Ascending aorta (tissue), 2 donors: ENCODE measurements around the gene UGT3A2. TPM values are rescaled to one million over a fixed set of nuclear protein-coding genes. Genes with fewer than 3 reads are reported as not detected.

Source experiments
- DNase-seq, 2 donors: peaks; one replicate each; pipeline ENCODE4 v3.0.0-alpha.2; 2019; ENCODE audit warnings: low spot score in 2 of 2
- H3K27ac ChIP-seq, 2 donors: fragments of 200-600 bp; sonication (generic); one replicate each; pipeline ENCODE4 v1.5.1; 2016 to 2017; ENCODE audit warnings: mild to moderate bottlenecking in 1 of 2
- H3K27me3 ChIP-seq: fragments of 200-600 bp; sonication (generic); one replicate; pipeline ENCODE4 v1.5.1; 2017
- H3K36me3 ChIP-seq, 2 donors: fragments of 200-600 bp; sonication (generic); one replicate each; pipeline ENCODE4 v1.5.1; 2016
- H3K4me1 ChIP-seq, 2 donors: fragments of 200-600 bp; sonication (generic); one replicate each; pipeline ENCODE4 v1.5.1; 2016 to 2017; ENCODE audit warnings: mild to moderate bottlenecking in 1 of 2
- H3K4me3 ChIP-seq, 2 donors: fragments of 200-600 bp; sonication (generic); one replicate each; pipeline ENCODE4 v1.5.1; 2016 to 2017; ENCODE audit warnings: mild to moderate bottlenecking in 1 of 2
- H3K9me3 ChIP-seq, 2 donors: fragments of 200-600 bp; sonication (generic); one replicate each; pipeline ENCODE4 v1.5.1; 2016
- intact Hi-C: fragments of 100-400 bp; cut with DNase I; formaldehyde crosslinking; loops from one replicate; pipeline ENCODE4 v1.15.1; 2023
- total RNA-seq: library from RNA; depleted of rRNA; stranded (reverse); fragments of >200 nt; gene quantifications from one replicate; pipeline ENCODE4 v1.1.0, GENCODE V29; 2016
- TF ChIP-seq, protein P1 (sequence below), 3 experiments: fragments of 200-600 bp in 2 of 3; fragments of 450-650 bp in 1 of 3; sonication (generic) in 2 of 3; IDR thresholded peaks; one replicate each; pipeline ENCODE4 v1.5.1; 2016 to 2019; ENCODE audit warnings: antibody characterized with exemption in 3 of 3, mild to moderate bottlenecking in 1 of 3, moderate library complexity in 1 of 3

Gene UGT3A2
- total RNA-seq, 1 donor from 2014 or later = not detected

DNA sequence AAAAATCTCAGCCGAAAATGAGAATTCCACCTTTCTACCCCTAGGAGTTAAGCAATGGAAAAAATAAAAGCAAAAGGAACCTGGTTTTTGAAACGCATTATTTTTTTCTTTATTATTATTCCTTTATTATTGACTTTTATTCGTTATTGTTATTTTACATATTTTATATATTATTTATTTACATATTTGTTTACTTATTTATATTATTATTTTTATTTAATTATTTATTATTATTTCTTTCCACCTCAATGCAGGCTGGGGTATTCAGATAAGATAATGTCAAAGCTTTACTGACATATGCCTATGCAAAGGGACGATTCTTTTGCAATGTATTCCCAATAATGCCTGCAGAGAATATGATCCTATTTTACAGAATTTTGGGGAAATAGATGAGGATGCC lies 16.7 kb downstream of the UGT3A2 start:
- no peak for DNase-seq
- Histone ChIP-seq H3K27ac (no peak overlapping the region), H3K9me3 (no peaks in the 10 kb centered on the region), H3K4me3 (no peak overlapping the region), H3K27me3 (no peaks in the 10 kb centered on the region), H3K36me3 (no peaks in the 10 kb centered on the region), H3K4me1 (no peaks in the 10 kb centered on the region)
- intact Hi-C loops = no loop called here
- TF ChIP-seq, protein P1, sequence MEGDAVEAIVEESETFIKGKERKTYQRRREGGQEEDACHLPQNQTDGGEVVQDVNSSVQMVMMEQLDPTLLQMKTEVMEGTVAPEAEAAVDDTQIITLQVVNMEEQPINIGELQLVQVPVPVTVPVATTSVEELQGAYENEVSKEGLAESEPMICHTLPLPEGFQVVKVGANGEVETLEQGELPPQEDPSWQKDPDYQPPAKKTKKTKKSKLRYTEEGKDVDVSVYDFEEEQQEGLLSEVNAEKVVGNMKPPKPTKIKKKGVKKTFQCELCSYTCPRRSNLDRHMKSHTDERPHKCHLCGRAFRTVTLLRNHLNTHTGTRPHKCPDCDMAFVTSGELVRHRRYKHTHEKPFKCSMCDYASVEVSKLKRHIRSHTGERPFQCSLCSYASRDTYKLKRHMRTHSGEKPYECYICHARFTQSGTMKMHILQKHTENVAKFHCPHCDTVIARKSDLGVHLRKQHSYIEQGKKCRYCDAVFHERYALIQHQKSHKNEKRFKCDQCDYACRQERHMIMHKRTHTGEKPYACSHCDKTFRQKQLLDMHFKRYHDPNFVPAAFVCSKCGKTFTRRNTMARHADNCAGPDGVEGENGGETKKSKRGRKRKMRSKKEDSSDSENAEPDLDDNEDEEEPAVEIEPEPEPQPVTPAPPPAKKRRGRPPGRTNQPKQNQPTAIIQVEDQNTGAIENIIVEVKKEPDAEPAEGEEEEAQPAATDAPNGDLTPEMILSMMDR (IDR thresholded peaks at IDR 0.05) = no peak

DNA sequence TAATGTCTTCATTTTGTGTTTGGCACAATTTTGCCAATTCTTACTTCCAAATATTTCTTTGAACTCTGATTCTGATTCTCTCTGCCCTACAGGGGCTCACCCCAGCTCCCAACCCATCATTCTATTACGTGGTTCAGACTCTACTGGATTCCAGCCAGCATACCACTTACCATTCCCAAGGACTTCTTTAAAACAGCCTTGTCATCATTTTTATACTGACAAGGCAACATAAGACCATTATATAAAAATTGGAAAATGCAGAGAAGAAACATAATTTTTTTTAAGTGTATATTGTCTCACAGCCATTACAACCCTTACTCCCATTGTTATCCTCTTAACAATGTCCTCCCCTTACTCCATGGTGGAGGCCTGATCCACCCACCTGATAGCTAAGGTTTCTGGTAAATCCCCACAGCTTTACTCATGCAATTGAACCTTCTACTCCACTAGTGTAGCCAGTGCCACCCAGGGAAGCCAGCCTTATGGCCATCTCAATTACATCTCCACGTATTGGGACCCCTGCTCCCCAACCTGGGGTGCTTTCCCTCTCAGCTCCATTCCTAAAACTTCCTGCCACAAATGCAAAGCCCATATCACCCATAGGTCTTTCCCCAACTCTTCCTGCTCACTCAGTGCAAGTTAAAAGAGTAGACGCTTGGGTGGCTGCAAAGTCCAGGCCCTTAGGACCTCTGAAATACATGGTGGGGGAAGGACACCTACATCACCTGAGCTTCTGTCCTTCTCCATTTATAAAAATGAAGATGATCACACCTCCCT lies 19.1 kb downstream of the UGT3A2 start:
- no peak for DNase-seq
- H3K4me1 ChIP-seq = no peaks in the 10 kb centered on the region
- no peaks in the 10 kb centered on the region for H3K36me3 ChIP-seq
- no peaks in the 10 kb centered on the region for H3K9me3 ChIP-seq
- intact Hi-C loops = no loop called here
- no peaks in the 10 kb centered on the region for H3K27me3 ChIP-seq
- H3K27ac ChIP-seq = no peak overlapping the region
- TF ChIP-seq, protein P1 (IDR thresholded peaks at IDR 0.05) = no peak
- no peak overlapping the region for H3K4me3 ChIP-seq

DNA sequence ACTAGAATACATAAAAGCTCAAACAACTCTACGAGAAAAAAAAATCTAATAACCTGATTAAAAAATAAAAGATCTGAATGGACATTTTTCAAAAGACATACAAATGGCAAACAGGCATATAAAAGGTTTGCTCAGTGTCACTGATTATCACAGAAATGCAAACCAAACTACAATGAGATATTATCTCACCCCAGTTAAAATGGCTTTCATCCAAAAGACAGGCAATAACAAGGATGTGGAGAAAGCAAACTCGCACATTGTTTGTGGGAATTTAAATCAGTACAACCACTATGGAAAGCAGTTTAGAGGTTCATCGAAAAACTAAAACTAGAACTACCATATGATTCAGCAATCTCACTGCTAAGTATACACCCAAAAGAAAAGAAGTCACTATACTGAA lies 20.8 kb downstream of the UGT3A2 start:
- DNase-seq = no peak
- H3K36me3 ChIP-seq = no peaks in the 10 kb centered on the region
- TF ChIP-seq, protein P1 (IDR thresholded peaks at IDR 0.05) = no peak
- no peak overlapping the region for H3K4me3 ChIP-seq
- no peaks in the 10 kb centered on the region for H3K9me3 ChIP-seq
- no peak overlapping the region for H3K27ac ChIP-seq
- intact Hi-C loops = no loop called here
- H3K4me1 ChIP-seq = no peaks in the 10 kb centered on the region
- H3K27me3 ChIP-seq = no peaks in the 10 kb centered on the region

DNA sequence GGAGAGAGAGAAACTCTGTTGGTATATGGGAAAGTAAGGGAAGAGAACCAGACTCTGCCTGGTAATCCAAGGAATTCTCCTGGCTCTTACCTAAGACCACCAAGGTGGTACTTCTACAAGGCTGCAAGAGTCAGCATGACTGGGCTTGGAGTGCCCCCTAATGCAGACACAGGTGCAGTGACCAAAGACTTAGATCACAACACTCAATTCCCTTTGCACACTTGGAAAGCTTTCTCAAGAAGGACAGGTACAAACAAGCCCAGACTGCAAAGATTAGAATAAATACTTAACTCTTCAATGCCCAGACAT lies 25.2 kb downstream of the UGT3A2 start:
- intact Hi-C loops = no loop called here
- no peaks in the 10 kb centered on the region for H3K27me3 ChIP-seq
- H3K4me1 ChIP-seq = no peaks in the 10 kb centered on the region
- no peak overlapping the region for H3K4me3 ChIP-seq
- H3K27ac ChIP-seq = no peak overlapping the region
- H3K36me3 ChIP-seq = no peaks in the 10 kb centered on the region
- TF ChIP-seq, protein P1 (IDR thresholded peaks at IDR 0.05) = no peak
- no peak for DNase-seq
- no peaks in the 10 kb centered on the region for H3K9me3 ChIP-seq

DNA sequence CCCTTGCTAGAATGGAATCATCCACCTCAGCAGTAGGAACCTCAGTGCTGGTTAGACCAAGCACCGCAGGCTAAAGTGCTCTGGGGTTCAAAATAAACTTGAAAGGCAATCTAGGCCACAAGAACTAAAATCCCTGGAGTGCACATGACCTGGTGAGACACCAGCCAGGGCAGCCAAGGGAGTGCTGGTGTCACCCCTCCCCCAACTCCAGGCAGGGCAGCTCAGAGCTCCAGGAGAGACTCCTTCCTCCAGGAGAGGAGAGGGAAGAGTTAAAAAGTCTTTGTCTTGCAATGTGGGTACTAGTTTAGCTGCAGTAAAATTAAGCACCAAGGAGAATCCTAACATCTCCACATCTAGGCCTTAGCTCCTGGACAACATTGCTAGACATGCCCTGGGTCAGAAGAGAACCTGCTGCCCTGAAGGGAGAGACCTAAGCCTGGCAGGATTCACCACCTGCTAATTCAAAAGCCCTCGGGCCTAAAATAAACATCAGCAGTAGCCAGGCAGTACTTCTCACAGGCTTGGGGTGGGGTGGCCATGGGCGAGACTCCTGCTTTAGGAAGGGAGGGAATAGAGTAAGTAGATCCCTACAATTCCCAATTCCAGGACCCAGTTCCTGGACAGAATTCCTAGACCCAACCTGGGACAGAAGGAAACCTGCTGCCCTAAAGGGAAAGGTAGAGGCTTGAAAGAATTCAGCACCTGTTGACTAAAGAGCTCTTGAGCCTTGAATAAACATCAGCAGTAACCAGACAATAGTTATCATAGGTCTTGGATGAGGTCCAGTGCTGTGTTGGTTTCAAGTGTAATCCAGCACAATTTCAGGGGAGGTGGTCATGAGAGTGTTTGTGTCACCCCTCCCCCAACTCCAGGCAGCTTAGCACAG lies 25.8 kb downstream of the UGT3A2 start:
- no peaks in the 10 kb centered on the region for H3K27me3 ChIP-seq
- DNase-seq = no peak
- no peaks in the 10 kb centered on the region for H3K4me1 ChIP-seq
- H3K36me3 ChIP-seq = no peaks in the 10 kb centered on the region
- H3K4me3 ChIP-seq = no peak overlapping the region
- TF ChIP-seq, protein P1 (IDR thresholded peaks at IDR 0.05) = no peak
- intact Hi-C loops = no loop called here
- H3K9me3 ChIP-seq = no peaks in the 10 kb centered on the region
- H3K27ac ChIP-seq = no peak overlapping the region
